HG03039 (cell line): ENCODE measurements around the gene DNAJC3.
"Not testable (repeated sequence)": the region's sequence is repeated elsewhere in the genome, so short reads cannot be mapped to it uniquely, and the experiment has no call there.

Source experiments
- ATAC-seq: cut with Tn5 transposase; IDR thresholded peaks from one replicate; pipeline ENCODE4 v1.9.1; 2021; ENCODE audit warnings: mild to moderate bottlenecking, moderate library complexity; ENCODE audit not compliant: unreplicated experiment

The DNAJC3 gene

GRCh38 chr13:95671597-95671996, 5.3 kb upstream of the DNAJC3 start:
- no peak for ATAC-seq

DNA sequence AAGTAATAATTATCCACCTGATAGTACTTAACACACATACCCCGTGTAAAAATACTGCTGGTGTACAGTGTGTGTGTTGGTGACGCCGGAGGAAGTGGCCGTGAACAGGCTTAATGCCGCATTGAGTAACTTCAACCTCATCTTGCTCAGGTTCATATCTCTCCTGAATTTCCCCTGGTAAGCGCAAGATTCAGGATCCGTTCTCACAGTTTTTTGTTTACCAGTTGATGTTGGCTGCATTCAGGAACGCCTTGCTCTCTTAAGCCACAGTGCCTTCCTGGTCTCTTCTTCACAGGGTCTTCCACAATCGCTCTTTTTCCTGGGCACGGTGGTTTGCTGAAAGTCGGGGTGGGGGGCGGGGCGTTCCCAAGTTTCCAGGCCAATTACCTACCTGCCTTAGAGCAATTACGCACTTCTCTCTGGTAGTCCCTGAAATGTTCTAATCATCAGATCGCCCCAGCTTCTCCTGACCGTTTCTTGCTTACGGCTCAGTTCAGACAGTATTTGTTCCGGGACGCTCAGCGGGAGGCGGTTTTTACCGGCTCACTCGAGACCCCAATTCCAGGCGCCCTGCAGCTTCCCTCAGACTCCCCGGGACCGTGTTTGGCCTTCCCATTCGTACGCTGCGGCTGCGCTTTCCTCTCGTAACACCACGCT, 706 bp upstream of the DNAJC3 start:
- no peak for ATAC-seq

DNA sequence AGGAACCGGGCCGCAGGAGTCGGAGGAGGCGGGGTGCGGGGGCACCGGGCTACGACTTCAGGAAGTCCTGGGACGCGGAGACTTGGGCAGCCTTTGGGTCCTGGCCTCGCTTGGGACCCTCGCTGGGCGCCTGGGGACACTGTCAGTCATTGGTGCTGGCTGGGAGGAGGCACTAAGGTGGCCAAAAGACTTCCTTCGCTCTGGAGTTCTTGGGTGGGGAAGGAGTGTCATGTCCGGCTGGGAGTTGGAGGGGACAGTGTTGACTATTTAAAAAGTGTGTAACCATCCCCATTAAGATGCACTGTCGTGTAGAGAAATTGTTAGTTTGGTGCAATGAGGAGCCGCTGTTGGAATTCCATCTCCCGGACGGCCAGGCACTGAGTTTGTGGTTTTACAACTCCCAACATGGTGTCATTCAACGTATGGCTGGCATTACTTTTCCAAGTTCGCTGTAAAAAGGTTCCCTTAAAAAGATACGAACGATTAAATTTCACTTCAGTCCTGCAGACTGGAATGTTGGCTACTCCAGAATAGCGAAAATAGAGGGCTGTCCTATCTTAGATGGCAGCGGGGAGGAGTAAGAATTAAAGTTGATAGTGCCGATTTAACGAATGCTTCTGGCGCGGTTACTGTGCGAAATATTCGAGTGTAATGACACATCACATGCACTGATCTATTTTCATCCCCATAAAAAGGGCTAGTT, 776 bp downstream of the DNAJC3 start:
- no peak for ATAC-seq

DNA sequence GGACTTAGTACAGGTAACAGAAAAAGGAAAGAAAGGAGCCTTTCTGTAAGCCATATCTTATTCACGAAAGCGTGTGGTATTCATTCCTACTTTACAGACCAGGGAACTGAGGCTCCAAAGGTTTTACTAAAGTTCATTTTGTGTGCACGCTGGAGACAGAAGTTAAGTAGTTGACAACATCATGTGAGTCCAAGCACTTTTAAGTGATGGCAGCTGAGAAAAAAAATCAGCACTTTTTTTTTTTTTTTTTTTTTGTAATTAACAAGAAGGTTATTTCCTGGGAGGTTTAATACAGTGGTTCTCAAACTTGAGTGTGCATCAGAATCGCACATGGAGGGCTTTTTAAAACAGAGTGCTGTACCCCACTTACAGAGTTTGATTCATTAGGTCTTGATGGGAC, 2.0 kb downstream of the DNAJC3 start:
- ATAC-seq, result no peak

DNA sequence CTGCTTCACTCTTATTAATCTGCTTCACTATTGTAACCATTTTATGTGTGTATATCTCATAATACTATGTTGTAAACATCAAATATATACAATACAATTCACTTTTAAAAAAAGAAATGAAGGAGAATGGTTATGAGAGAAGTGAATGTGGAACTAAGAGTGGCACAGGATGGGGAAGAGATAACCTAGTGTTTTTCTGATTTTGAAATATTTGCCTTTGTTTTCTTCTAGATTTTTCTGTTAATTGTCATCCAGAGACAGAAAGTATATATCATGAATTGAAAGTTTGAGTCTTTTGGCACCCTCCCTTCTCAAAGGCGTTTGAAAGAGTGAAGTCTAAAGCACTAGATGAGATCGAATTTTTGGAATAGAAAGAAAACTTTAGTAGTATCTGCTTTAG, 2.8 kb downstream of the DNAJC3 start:
- no peak for ATAC-seq

DNA sequence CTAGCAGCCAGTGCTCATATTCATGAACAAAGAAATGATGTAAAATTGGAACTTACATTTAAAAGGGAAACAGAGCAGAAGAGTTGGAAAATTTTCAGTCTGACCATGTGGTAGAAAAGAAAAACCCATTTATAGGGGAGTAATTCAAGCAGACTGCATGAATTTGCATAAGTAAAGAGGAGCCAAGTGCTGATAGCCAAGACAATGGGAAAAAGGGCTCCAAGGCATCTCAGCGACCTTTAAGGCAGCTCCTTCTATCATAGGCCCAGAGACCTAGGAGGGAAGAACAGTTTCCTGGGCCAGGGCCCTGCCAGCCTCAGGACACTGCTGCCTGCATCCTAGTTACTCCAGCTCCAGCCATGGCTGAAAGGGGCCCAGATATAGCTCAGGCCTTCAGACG, 7.5 kb downstream of the DNAJC3 start:
- no peak for ATAC-seq

DNA sequence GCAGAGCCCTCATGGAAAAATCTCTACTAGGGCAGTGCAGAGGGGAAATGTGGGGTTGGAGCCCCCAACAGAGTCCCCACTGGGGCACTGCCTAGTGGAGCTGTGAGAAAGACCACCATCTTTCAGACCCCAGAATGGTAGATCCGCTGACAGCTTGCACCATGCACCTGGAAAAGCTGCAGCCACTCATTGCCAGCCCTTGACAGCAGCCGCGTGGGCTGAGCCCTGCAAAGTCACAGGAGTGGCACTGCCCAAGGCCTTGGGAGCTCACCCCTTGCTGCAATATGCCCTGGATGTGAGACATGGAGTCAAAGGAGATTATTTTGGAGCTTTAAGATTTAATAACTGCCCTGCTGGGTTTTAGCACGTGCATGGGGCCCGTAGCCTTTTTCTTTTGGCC, 8.0 kb downstream of the DNAJC3 start:
- not testable (repeated sequence) for ATAC-seq

DNA sequence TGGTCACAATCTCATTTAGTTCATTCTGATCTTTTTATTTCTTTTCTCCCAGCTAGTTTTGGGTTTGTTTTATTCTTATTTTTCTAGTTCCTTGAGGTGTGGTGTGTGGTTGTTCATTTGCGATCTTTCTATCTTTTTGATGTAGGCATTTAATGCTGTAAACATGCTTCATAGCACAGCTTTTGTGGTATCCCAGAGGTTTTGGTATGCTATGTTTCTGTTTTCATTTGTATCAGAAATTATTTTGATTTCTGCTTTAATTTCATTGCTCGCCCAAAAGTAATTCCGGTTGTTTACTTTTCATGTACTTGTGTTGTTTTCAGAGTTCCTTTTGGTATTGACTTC, 12.6 kb downstream of the DNAJC3 start:
- ATAC-seq, result no peak

- ATAC-seq, result not testable (repeated sequence)
Measured at GRCh38 chr13:95690986-95691385, 14.0 kb downstream of the DNAJC3 start.

GRCh38 chr13:95697052-95697680, 20.2 kb downstream of the DNAJC3 start:
- ATAC-seq, result no peak

DNA sequence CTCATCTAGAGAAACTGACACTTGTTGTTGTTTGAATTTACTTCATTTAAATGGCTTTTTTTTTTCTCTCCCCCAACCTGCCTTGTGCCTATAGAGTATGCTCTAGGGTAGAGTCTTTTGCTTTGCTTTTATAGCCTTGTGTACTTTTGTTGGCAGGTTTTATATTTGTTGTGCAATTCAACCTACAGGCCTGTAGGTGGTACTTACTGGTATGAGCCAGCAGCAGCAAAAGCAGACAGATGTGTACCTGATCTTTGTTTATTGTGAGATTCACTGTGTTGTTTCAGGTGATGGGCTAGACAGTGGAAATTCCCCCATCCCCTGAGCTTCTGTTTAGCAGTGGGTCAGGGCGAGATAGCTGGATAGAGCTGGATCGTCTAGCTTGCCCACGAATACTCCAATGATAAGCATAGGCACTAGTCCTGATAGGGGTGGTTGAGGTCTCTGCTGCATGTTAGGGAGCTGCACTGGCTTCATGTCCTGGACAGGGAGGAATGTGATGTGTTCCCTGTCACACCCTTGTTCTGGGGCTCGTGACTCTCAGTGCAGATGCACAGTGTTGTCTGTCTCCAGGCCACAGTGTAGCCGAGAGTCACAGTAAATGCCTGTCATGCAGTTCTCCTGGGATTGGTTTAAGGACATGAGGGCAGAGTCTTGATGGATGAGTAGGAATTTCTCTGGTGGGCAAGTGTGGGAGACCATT, 21.3 kb downstream of the DNAJC3 start:
- no peak for ATAC-seq

DNA sequence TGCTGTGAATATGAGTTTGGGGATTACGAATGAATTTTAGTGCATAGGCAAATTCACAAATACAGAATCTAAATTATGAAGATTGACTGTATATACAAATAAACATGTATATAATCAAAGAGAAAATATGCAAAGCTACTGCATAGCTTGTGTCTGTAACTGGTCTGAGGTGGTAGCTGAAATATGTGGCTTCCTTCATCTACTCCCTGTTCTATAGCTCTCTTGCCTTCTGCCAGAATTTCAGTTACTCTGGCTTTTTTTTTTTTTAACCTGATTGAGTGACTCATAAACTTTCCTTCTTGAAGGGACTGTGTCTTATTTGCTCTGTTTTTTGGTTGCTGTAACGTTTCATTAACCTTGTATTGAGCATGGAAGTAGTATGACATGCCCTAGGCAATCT, 26.6 kb downstream of the DNAJC3 start:
- no peak for ATAC-seq

DNA sequence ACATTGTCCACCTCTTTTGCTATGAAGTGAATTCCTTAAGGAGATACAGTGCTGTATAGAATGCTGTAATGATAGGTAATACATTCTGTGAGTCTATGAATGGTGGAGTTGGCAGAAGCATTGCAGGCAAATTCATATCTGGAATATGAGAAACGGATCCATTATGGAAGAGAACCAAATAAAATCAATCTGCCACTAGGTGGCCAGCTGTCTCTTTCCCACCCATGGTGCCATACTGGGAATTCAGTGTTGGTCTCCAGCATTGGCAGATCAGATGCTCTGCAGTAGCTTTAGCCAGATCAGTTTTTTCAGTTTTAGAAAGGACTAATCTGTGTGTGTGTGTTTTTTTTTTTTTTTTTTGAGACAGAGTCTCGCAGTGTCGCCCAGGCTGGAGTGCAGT, 27.6 kb downstream of the DNAJC3 start:
- no peak for ATAC-seq

GRCh38 chr13:95706356-95706755, 29.4 kb downstream of the DNAJC3 start:
- ATAC-seq, result no peak

DNA sequence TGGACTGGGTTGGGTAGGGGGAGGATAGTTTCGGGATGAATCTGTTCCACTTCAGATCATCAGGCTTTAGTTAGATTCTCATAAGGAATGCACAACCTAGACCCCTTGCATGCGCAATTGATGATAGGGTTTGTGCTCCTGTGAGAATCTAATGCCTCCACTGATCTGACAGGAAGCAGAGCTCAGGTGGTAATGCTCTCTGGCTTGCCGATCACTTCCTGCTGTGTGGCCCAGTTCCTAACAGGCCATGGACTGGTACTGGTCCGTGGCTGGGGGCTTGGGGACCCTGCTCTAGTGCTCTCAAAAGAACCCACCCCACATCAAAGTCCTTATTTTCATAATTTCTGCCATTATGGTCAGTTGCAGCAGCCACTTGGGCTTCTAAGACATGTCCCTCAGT, 30.1 kb downstream of the DNAJC3 start:
- no peak for ATAC-seq

- ATAC-seq, result no peak
Measured at GRCh38 chr13:95707442-95708390, 30.8 kb downstream of the DNAJC3 start.

DNA sequence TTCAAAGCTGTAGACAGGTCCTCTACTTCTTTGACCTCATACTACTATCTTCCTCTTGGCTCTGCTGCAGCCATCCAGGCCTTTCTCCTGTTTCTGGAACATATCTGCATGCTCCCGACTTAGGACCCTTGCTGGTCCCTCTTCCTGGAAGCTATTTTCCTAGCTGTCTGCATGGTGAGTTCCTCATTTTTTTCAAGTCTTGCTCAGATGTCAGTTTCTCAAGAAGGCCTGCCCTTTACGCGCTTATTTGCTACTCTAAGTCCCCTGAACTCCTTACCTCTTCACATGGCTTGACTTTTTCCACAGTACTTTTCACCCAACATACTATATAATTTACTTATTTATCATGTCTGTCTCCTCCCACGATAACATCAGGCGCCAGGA, 31.4 kb downstream of the DNAJC3 start:
- ATAC-seq, result no peak

DNA sequence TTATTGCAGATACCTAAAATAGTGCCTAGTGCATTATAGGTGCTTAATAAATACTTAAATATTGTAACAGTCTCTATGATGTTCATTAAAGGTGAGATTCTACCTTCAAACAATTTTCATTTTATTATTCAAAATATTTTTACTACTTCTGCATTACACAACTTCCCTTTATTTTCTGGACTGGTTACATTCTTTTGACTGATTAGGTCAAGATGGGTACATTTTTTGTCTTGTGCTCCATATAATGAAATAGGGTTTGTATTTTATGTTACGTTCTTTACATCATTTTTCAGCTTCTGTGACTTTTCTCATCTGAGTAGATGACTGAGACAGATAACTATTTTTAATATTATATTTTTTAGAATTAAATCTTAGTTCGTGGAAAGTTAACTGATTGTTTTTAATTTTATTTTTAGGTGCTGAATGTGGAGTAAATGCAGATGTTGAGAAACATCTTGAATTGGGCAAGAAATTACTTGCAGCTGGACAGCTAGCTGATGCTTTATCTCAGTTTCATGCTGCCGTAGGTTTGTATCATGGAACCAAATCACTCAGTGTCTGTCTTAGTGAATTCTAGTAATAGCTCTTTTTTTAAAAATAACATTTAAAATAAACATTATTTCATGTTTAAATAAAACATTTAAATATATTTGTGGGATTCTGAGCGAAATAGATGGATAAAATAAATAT, 32.0 kb downstream of the DNAJC3 start:
- ATAC-seq, result no peak

DNA sequence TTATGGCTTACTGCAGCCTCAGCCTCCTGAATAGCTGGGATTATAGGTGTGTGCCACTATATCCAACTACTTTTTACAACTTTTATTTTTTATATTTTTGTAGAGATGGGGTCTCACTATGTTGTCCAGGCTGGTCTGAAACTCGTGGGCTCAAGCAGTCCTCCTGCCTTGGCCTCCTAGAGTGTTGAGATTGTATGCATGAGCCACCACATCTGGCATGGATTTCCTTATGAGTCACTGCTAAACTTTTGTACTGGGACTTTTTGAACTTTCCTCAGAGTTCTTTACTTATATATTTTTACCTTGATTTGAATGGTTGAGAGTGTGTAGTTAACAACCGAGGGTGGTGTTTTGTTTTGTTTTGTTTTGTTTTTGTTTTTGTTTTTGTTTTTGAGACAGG, 33.4 kb downstream of the DNAJC3 start:
- ATAC-seq, result no peak

- ATAC-seq, result not testable (repeated sequence)
Measured at GRCh38 chr13:95712846-95713245, 35.9 kb downstream of the DNAJC3 start.
